ENCODE results near the gene TNPO1.
"Not testable (repeated sequence)": the region's sequence is repeated elsewhere in the genome, so short reads cannot be mapped to it uniquely, and the experiment has no call there.

The TNPO1 gene

GRCh38 chr5:72855821-72856220 lies 39.4 kb downstream of the TNPO1 start:
- DNase-seq, result no peak

- DNase-seq, result no peak
These were observed 40.9 kb downstream of the TNPO1 start for GRCh38 chr5:72857396-72857795.

DNA sequence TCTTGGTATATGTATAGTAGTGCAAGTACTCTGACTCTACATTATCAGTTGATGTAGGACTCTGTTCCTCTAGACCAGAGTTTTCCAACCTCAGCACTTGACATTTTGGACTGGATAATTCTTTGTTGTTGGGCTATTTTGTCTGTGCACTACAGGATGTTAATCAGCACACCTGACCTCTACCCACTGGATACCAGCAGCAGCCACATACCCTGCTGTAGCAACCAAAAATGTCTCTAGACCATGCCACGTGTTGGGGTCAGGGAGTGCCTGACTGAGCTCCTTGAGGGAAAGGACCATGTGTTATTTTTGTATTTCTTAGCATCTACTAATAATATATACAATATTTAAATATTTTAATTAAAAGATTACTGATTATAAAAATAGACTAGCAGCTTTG lies 42.7 kb downstream of the TNPO1 start:
- DNase-seq, result no peak

GRCh38 chr5:72860499-72860898 lies 44.0 kb downstream of the TNPO1 start:
- no peak for DNase-seq

DNA sequence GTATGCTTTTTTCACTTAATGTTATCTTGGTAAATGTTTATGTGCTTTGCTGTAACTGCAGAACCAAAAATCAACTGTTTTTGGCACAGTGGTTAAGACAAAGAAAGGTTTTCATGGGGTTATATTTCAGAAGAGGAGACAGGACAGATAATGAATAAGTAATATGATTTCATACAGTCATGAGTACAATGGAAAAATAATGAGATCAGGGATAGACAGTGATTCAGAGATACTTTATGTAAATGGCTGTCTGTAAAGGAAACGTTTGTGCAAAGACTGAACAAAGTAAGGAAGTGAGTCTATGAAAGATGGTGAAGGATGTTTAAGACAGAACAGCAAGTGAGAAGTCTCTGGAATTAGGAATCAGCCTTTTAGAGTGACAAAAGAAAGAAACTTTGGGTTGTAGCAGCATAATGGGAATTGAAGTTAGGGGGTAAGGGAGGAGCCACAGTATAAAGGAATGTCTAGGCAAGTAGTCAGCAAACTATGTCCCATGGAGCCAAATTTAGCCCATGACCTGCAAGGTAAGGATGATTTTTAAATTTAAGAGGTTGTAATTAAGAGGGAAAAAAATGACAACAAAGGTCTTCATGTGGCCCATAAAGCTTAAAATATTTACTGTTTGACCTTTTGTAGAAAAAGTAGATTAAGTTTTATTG lies 55.0 kb downstream of the TNPO1 start:
- DNase-seq, result no peak

GRCh38 chr5:72878854-72879253 lies 62.4 kb downstream of the TNPO1 start:
- DNase-seq, result peak; percentile 6

GRCh38 chr5:72882989-72883388 lies 66.5 kb downstream of the TNPO1 start:
- DNase-seq, result no peak

DNA sequence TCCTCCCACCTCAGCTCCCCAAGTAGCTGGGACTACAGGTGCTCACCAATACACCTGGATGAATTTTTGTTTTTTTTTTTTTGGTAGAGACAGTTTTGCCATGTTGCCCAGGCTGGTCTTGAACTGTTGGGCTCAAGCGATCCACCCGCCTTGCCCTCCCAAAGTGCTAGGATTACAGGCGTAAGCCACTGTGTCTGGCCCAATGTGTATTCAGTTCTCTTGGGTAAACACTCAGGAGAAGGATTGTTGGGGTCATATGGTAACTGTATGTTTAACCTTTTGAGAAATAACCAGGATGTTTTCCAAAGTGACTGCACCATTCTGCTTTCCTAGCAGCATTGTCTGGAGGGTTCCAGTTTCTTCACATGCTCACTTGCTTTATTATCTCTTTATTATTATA lies 67.4 kb downstream of the TNPO1 start:
- peak; percentile 90 for DNase-seq

DNA sequence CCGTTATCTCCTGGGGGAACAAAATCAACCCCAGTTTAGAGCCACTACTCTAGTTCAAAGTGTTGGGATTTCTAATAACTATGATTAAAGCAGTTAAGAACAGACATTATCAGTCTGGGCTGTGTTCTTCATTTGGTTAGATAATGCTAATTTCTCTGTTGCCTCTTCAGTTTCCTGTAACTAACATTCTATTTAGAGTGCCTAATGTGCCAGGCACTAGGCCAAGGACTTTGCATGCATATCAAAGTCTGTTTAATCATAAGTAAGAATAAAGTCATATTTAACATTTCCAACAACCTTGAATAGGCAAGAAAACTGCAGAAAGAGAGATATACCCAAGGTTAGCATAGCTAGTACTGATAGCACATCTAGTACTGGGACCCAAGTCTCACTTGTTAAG lies 68.4 kb downstream of the TNPO1 start:
- no peak for DNase-seq

DNA sequence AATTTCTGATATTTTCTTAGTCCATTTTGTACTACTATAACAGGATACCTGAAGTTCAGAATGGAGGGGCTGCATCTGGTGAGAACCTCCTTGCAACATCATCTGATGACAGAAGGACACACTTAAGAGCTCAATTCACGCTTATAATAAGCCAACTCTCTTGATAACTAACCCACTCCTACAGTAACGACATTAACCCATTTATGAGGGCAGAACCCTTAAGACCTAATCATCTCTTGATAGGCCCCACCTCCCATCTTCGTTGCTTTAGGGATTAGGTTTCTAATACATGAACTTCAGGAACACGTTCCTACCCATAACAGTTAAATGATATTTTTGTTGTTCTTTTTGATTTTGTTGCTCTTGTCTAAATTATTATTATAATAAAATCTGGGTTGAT lies 69.4 kb downstream of the TNPO1 start:
- no peak for DNase-seq

GRCh38 chr5:72888595-72888994 lies 72.1 kb downstream of the TNPO1 start:
- no peak for DNase-seq

- DNase-seq, result no peak
These were observed 72.9 kb downstream of the TNPO1 start for GRCh38 chr5:72889324-72889723.

DNA sequence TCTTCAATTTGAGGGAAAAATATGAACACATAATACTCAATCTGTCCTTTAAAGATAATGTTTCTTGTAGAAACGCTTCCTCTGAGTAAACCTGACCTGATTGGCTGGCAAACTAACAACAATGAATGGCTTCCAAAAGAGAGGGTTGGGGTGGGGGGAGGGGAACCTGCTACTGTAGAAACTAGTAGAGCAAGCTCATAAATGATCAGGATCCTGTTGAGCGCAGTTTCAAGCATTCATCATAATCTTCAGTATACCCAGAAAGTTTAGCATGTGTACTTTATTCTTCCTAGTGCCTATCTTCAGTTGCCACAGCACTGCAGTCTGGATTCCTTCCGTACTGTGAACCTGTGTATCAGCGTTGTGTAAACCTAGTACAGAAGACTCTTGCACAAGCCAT lies 76.4 kb downstream of the TNPO1 start:
- no peak for DNase-seq

- DNase-seq, result no peak
These were observed 79.3 kb downstream of the TNPO1 start for GRCh38 chr5:72895758-72896157.

DNA sequence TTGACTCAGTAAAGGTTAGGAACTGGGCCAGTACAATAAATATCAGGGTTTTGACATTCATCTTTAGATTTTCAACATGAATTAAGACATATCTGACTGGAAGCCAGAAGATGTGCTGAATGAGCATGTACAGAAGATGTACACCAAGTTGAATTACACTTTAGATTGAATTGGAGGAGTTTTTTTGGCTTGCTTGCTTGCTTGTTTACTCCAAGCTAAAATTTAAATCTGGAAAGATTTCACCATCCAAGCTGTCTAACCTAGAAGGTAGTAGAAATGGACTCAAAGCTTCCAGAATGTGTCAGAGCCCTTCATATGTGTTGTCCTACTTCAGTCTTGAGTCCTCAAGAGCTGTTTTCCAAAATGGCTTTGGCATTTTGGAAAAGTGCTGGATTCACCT lies 90.3 kb downstream of the TNPO1 start:
- DNase-seq, result no peak

DNA sequence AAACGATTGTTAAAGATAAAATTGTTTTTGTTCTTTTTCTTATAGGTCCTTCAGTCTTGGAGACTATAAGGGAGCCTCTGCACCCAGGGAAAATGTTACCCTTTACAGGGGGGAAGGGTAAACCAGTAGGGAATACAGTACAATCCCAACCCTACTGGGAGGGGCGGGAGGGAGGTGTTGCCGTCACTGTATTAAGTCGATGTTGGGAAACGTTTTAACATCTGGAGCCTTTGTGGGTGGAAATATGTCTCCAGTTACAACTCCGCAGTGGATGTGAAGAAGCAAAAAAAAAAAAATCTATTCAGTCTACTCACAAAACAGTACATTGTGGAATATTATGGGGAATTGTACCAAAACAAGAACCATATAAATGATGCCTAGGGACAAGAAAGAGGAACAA lies 92.2 kb downstream of the TNPO1 start:
- DNase-seq, result no peak

DNA sequence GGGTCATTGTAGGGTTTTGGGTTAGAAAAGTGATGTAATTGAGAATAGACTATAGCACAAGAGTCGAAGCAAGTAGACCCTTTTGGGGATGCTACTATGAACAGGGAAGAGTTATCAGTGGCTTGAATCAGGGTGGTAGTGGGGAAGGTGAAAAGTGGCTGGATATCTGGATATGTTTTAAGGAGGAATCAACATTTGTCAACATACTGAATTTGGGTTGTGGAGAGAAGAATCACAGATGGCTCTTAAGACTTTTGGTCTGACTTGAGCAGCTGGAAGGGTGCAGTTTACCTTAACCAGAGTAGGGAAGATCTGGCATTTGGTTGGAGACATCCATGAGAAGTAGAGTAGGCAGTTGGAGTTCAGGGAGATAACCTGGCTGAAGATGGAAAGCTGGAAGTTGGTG lies 100.9 kb downstream of the TNPO1 start:
- no peak for DNase-seq

DNA sequence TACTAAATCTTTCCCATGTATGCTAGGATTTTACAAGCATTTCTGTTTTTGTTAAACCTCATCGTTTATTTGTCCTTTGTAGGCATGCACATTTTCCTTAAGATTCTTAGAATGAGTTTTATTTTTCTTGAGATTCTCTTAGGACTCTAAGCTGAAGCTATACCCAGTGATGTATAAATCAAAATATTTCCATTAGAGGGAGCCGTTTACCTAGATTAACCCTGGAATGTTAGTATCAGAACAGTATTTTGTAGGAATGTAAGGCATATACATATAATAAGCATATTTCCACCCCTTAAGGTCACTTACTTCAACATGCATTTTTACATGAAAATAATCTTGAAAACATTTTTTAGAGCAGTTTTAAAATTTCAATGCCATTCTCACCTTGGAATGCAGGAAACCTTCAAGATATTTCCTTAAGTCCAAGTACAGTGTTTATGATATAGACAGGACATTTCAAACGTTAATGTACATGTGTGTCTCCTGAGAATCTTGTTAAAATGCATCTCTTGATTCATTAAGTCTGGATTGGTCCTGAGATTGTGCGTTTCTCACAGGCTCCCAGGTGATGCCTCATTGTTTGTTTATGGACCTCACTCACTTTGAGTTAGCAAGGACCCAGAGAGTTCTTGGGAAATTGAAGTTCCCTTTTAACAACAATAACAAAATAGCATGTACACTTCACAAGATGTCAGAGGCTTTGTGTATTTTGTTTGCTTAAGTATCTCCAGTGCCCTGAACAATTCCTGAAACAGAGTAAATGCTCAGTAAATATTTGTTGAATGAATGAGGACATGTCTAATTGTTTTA lies 104.4 kb downstream of the TNPO1 start:
- DNase-seq, result peak; percentile 57

GRCh38 chr5:72921886-72922285 lies 105.4 kb downstream of the TNPO1 start:
- peak; percentile 24 for DNase-seq

GRCh38 chr5:72922422-72922821 lies 106.0 kb downstream of the TNPO1 start:
- DNase-seq, result no peak

DNA sequence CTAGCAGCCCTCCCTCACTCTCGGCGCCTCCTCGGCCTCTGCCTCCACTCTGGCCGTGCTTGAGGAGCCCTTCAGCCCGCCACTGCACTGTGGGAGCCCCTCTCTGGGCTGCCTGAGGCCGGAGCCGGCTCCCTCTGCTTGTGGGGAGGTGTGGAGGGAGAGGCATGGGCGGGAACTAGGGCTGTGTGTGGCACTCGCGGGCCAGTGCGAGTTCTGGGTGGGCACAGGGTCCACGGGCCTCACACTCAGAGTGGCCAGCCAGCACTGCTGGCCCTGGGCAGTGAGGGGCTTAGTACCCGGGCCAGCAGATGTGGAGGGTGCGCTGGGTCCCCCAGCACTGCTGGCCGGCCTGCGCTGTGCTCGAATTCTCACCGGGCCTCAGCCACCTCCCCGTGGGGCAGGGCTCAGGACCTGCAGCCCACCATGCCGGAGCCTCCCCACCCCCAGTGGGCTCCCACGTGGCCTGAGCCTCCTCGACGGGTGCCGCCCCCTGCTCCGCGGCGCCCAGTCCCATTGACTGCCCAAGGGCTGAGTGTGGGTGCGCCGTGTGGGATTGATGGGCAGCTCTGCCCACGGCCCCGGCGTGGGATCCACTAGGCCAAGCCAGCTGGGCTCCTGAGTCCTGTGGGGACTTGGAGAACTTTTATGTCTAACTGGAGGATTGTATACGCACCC lies 109.0 kb downstream of the TNPO1 start:
- no peak for DNase-seq

DNA sequence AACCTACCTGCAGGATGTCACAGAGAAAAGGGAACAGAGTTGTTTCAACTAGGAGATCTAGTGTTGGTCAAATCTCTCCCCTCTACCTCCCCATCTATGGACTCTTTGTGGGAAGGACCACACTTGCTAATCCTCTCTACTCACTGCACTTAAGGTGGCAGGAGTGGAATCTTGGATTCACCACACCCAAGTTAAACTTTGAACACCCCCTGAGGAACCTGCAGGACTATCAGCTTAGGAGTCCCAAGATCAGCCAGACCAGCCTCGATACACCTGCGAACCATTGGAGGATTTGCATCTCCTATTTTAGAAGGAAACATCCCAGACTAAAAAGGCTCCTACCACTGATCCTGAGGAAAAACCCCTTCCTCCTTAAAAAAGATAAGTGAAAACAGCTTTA lies 116.2 kb downstream of the TNPO1 start:
- not testable (repeated sequence) for DNase-seq

- DNase-seq, result not testable (repeated sequence)
These were observed 118.7 kb downstream of the TNPO1 start for GRCh38 chr5:72934953-72935725.

Data from DMS53 (cell line).